Muscle layer of duodenum (tissue), 2 donors: Measurements from ENCODE around the gene DYSF.
A peak's percentile ranks its signal among the peaks of the same experiment; 100 is the strongest.

Experiments used
- H3K27ac ChIP-seq: one replicate; pipeline ENCODE4 v1.7.0; 2013; ENCODE audit warnings: mild to moderate bottlenecking, low read length
- H3K27me3 ChIP-seq: one replicate; pipeline ENCODE4 v1.7.0; 2013; ENCODE audit warnings: low read depth, mild to moderate bottlenecking, control low read depth, low read length
- H3K36me3 ChIP-seq, 2 donors: one replicate each; pipeline ENCODE4 v1.7.0; 2013; ENCODE audit warnings: low read length in 2 of 2, control low read depth in 1 of 2, mild to moderate bottlenecking in 1 of 2; ENCODE audit not compliant: insufficient read depth in 2 of 2, control insufficient read depth in 1 of 2
- H3K4me1 ChIP-seq, 2 donors: one replicate each; pipeline ENCODE4 v1.7.0; 2013; ENCODE audit warnings: low read length in 2 of 2, mild to moderate bottlenecking in 2 of 2, control low read depth in 1 of 2, moderate library complexity in 1 of 2; ENCODE audit not compliant: insufficient read depth in 2 of 2, control insufficient read depth in 1 of 2
- H3K4me3 ChIP-seq, 2 donors: one replicate each; pipeline ENCODE4 v1.7.0; 2013; ENCODE audit warnings: low read length in 2 of 2, low read depth in 1 of 2, mild to moderate bottlenecking in 1 of 2
- H3K9me3 ChIP-seq, 2 donors: one replicate each; pipeline ENCODE4 v1.7.0; 2013; ENCODE audit warnings: low read length in 2 of 2, control low read depth in 1 of 2, mild to moderate bottlenecking in 1 of 2; ENCODE audit not compliant: control insufficient read depth in 1 of 2
- donor health status: healthy.

DYSF gene

DNA sequence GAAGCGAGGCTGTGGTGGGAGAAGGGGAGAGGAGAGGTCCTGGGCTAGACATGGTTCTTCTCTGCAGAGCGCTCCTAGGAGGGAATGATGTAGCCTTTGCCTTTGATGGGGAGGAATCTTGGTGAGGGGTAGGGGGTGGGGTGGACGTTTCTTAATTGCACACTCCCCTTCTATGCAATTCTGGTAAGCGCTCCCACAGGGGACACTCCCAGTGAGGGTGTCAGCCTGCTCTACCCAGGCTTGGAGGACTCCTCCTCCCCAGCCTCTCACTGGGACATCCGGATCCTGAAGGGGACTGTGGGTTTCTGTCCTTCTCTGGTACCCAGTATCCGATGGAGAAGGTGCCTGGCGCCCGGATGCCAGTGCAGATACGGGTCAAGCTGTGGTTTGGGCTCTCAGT lies 114.3 kb downstream of the DYSF start:
- Histone ChIP-seq H3K4me3 (no peak overlapping the region), H3K9me3 (no peaks in the 10 kb centered on the region), H3K27me3 (no peaks in the 10 kb centered on the region), H3K27ac (no peak overlapping the region), H3K4me1 (no peaks in the 10 kb centered on the region), H3K36me3 (peaks cover 9 to 48% of the 10 kb centered on the region in 2 donors)

DNA sequence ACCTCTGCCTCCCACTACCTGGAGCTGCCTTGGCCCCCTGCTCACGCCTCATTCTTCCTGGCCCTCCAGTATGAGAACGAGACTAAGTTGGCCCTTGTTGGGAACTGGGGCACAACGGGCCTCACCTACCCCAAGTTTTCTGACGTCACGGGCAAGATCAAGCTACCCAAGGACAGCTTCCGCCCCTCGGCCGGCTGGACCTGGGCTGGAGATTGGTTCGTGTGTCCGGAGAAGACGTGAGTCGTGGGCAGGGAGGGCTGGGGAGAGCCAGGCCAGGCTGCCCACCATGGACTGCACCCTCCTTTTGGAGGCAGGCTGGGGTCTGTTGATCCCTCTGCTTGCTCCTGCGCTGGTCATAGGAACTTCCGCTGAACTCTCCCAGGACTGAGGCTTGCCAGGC lies 114.7 kb downstream of the DYSF start:
- no peaks in the 10 kb centered on the region for H3K4me1 ChIP-seq
- H3K27ac ChIP-seq = no peak overlapping the region
- H3K27me3 ChIP-seq = no peaks in the 10 kb centered on the region
- H3K36me3 ChIP-seq = peaks cover 9 to 52% of the 10 kb centered on the region in 2 donors
- no peaks in the 10 kb centered on the region for H3K9me3 ChIP-seq
- no peak overlapping the region for H3K4me3 ChIP-seq

DNA sequence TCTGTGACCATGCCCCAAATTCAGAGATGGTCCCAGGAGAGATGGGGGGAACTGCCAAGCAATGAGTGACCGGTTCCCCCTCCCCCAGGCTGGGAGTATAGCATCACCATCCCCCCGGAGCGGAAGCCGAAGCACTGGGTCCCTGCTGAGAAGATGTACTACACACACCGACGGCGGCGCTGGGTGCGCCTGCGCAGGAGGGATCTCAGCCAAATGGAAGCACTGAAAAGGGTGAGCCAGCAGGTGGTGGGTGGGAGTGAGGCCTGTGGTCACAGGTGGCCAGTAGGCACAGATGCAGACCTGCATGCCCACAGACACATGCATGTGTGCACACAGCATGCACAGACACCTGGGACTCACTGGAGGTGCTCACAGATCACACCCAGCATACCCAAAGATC lies 117.2 kb downstream of the DYSF start:
- Histone ChIP-seq H3K9me3 (no peaks in the 10 kb centered on the region), H3K4me1 (no peaks in the 10 kb centered on the region), H3K4me3 (no peak overlapping the region), H3K27ac (no peak overlapping the region), H3K27me3 (no peaks in the 10 kb centered on the region), H3K36me3 (peaks cover 9 to 53% of the 10 kb centered on the region in 2 donors)

GRCh38 chr2:71570951-71571460 lies 117.6 kb downstream of the DYSF start:
- Histone ChIP-seq H3K27me3 (no peaks in the 10 kb centered on the region), H3K4me3 (no peak overlapping the region), H3K4me1 (no peaks in the 10 kb centered on the region), H3K27ac (no peak overlapping the region), H3K9me3 (no peaks in the 10 kb centered on the region), H3K36me3 (peaks cover 9 to 53% of the 10 kb centered on the region in 2 donors)

GRCh38 chr2:71571945-71572344 lies 118.6 kb downstream of the DYSF start:
- H3K27ac ChIP-seq = no peak overlapping the region
- H3K27me3 ChIP-seq = no peaks in the 10 kb centered on the region
- H3K36me3 ChIP-seq = peaks cover 9 to 53% of the 10 kb centered on the region in 2 donors
- H3K4me3 ChIP-seq = no peak overlapping the region
- no peaks in the 10 kb centered on the region for H3K9me3 ChIP-seq
- H3K4me1 ChIP-seq = no peaks in the 10 kb centered on the region

DNA sequence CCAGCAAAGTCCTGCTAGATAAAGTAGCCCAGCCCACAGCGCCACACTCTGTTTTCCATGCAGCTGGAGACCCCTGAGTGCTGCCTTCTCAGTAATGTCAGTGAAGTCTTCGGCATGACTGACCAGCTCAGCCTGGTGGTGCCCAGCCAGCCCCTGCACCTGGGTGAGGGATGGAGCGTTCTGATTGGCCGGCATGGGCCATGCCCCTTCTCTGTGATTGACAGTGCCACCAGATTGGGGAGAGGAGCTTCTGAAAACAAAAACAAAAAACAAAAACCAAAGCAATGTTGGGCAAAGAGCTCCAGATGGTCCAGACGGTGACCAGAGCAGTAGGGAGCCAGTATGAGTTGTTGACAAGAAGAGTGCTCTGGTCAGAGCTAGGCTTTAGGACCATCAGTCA lies 122.6 kb downstream of the DYSF start:
- H3K27ac ChIP-seq = no peak overlapping the region
- no peaks in the 10 kb centered on the region for H3K4me1 ChIP-seq
- H3K27me3 ChIP-seq = no peaks in the 10 kb centered on the region
- no peaks in the 10 kb centered on the region for H3K9me3 ChIP-seq
- H3K36me3 ChIP-seq = peaks cover 0 to 20% of the 10 kb centered on the region in 2 donors
- no peak overlapping the region for H3K4me3 ChIP-seq

DNA sequence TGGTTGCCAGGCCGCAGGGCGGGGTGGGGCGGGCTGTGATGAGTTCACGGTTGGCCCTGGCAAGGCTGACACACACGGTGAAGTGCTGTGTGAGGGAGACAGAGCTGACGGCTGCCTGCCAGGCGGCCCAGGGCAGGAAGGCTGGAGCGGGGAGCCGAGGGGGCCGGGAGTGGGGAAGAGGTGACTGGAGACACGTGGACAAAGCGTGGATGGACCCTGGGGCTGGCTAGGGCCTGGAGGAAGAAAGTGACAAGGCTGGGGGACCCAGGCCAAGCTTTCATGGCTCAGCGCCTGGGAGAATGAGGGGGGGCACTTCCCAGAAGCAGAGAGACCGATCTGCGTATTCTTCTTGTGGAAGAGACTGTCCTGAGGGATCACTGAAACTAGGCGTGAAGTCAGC lies 123.2 kb downstream of the DYSF start:
- peaks cover 0 to 15% of the 10 kb centered on the region in 2 donors for H3K36me3 ChIP-seq
- no peak overlapping the region for H3K4me3 ChIP-seq
- H3K27me3 ChIP-seq = no peaks in the 10 kb centered on the region
- no peak overlapping the region for H3K27ac ChIP-seq
- no peaks in the 10 kb centered on the region for H3K9me3 ChIP-seq
- no peaks in the 10 kb centered on the region for H3K4me1 ChIP-seq

DNA sequence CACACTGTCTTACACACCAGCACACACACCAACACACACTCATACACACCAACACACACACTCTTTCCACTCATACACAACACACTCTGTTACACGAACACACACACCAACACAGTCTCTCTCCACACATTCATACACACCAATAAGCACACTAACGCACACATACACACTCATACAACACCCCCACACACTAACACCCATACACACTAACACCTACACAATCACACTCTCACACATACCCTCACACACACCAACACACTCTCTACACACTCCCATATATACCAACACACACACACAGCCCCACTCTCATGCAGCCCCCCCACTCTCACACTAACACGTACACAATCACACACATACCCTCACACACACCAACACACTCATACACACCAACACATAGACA lies 123.8 kb downstream of the DYSF start:
- H3K9me3 ChIP-seq = no peaks in the 10 kb centered on the region
- H3K27ac ChIP-seq = no peak overlapping the region
- H3K4me1 ChIP-seq = no peaks in the 10 kb centered on the region
- H3K4me3 ChIP-seq = no peak overlapping the region
- peaks cover 0 to 9% of the 10 kb centered on the region in 2 donors for H3K36me3 ChIP-seq
- no peaks in the 10 kb centered on the region for H3K27me3 ChIP-seq

DNA sequence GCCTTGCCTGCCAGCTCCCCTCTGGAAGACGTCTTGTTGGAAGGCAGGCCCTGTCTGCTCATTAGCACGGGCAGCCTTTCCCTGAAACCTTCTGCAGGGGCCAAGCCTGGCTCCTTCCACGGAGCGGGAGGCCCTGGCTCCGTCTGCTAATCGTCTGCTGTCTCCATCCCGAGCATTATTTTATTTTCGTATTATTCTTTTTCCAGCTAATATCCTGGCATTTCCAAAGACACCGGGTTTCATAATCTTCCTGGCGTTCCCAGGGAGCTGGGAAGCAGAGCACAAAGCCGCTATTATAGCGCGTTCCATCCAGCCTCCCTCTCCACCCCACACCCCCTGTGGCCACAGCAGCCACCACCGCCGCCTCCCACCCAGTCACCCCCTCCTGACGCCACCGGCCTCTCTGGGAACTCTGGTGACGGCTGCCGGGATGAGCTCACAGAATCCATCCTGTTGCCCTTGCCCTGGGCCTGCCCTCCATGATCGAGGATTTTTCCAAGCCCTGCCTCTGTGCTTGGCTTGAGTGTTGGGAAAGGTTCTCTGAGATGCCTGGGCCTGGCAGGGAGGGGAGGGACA lies 125.5 kb downstream of the DYSF start:
- Histone ChIP-seq H3K27me3 (no peaks in the 10 kb centered on the region), H3K4me3 (peak overlapping the region in 1 of 2 donors; percentile 27), H3K36me3 (no peaks in the 10 kb centered on the region), H3K4me1 (no peaks in the 10 kb centered on the region), H3K27ac (peak overlapping the region; percentile 8), H3K9me3 (no peaks in the 10 kb centered on the region)

GRCh38 chr2:71581026-71581425 lies 127.7 kb downstream of the DYSF start:
- Histone ChIP-seq H3K9me3 (no peaks in the 10 kb centered on the region), H3K36me3 (no peaks in the 10 kb centered on the region), H3K27me3 (no peaks in the 10 kb centered on the region), H3K4me1 (no peaks in the 10 kb centered on the region), H3K27ac (no peak overlapping the region), H3K4me3 (no peak overlapping the region)

DNA sequence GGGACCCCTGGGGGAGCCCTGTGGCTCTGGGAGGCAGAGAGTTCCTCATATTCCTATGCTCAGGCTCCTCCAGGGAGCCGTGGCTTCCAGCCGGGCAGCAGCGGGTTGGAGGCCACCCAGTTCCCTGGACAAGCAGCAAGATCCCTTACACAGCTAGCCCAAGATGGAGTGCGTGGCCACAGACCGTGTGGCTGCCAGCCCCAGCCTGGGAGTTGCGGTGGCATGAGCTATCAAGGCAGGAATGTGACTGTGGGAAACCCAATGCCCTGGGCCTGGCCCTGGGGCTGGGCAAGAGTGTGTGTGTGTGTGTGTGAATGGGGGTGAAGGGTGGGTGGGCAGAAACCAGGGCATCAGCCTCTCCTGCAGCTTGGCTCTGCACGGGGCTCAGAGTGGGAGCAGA lies 130.5 kb downstream of the DYSF start:
- Histone ChIP-seq H3K27me3 (no peaks in the 10 kb centered on the region), H3K36me3 (no peaks in the 10 kb centered on the region), H3K27ac (no peak overlapping the region), H3K4me1 (no peaks in the 10 kb centered on the region), H3K9me3 (no peaks in the 10 kb centered on the region), H3K4me3 (no peak overlapping the region)

DNA sequence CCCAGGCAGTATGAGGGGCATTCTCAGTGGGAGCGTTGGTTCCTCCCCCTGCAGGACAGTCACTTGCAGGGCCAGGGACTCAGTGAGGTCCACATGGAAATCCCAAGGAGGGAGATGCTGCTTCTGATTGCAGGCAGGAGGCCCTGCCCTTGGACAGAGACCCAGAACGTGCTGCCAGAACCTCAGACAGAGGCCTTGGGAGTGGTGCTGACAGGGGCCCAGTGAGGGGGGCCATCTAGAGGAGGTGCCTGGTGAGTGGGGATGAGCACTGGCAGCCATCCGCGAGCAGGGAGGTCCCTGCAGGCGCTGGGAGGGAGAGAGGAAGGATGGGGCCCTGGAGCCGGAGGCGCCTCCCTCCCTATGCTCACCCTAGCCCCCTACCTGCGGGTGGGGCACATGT lies 133.1 kb downstream of the DYSF start:
- H3K27ac ChIP-seq = no peak overlapping the region
- H3K27me3 ChIP-seq = no peaks in the 10 kb centered on the region
- H3K9me3 ChIP-seq = no peaks in the 10 kb centered on the region
- H3K36me3 ChIP-seq = peaks cover 0 to 12% of the 10 kb centered on the region in 2 donors
- H3K4me3 ChIP-seq = no peak overlapping the region
- no peaks in the 10 kb centered on the region for H3K4me1 ChIP-seq
